Inflammatory macrophage treated with lipopolysaccharide for 4 hours (primary cell): ENCODE measurements around the gene ZNF143.

ENCODE experiments used
- DNase-seq: peaks from one replicate; pipeline ENCODE4 v3.0.0-alpha.2; 2020

Gene ZNF143

GRCh38 chr11:9550191-9550628, 89.4 kb downstream of the ZNF143 start:
- DNase-seq, result no peak

DNA sequence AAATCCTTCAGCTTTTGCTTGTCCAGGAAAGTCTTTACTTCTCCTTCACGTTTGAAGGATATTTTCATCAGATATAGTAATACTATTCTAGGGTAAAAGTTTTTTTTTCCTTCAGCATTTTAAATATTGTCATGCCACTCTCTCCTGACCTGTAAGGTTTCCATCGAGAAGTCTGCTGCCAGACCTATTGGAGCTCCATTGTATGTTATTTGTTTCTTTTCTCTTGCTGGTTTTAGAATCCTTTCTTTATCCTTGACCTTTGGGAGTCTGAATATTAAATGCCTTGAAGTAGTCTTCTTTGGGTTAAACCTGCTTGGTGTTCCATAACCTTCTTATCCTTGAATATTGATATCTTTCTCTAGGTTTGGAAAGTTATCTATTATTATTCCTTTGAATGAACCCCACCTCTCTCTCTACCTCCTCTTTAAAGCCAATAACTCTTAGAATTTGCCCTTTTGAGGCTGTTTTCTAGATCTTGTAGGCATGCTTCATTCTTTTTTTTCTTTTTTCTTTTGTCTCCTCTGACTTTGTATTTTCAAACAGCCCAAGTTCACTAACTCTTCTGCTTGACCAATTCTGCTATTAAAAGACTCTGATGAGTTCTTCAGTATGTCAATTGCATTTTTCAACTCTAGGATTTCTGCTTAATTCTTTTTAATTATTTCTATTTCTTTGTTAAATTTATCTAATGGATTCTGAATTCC, 100.6 kb downstream of the ZNF143 start:
- no peak for DNase-seq

- DNase-seq, result no peak
These were observed 101.9 kb downstream of the ZNF143 start for GRCh38 chr11:9562716-9563115.

DNA sequence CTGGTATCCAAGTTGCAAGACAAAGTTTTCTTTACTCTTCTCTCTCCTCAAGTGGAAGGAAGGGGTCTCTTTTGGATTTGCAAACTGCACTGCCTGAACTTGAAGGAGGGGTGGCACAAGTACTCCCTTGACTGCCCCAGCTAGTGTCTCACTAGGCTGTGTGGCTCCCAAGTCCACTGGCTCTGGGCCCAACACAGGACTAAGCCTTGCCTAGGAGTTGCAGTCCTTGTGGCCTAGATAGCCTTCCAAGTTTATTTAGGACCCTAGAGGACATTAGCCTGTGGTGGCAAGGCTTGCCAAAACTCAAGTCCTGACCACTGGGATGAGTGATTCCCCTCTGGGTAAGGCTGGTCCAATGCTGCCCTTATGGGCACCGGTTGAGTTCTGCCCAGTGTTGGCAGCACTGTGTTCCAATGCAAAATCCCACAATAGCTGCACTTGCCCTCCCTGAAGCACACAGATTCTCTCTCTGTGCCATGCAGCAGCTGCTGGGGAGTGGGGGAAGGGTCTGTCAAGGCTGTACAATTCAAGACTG, 102.5 kb downstream of the ZNF143 start:
- no peak for DNase-seq

DNA sequence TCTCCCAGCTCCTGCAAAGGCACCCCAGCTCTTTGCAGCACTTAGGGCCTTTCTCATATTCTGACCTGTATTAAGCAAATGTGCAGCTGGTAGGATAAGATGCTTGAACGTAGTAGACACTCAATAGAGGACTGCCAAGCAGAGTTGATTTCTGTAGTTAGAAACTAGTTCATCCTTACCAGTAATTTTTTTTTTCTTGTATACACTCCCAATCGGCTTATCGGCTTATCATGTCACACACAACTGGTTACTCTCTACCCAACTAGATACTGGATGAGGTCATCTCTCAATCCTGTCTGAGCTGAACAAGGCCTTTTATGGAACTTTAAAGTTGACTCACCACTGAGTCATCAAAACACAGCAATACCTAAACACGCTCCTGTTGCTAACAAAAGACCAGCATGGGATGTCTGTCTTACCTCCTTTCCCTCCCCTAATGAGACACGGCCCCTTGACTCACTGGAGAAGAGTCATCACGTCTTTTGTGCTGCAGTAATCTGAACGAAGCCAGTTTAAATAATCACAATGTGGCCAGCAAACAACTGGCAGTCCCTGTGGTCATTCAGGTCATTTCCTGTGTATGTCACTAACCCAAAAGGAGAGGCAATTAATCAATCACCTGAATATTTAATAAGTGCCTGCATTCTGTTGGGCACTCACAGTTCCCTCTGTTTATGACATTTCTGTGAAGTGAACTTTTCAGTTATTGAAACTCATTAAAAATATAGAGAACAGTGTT, 105.2 kb downstream of the ZNF143 start:
- peak; percentile 89 for DNase-seq

DNA sequence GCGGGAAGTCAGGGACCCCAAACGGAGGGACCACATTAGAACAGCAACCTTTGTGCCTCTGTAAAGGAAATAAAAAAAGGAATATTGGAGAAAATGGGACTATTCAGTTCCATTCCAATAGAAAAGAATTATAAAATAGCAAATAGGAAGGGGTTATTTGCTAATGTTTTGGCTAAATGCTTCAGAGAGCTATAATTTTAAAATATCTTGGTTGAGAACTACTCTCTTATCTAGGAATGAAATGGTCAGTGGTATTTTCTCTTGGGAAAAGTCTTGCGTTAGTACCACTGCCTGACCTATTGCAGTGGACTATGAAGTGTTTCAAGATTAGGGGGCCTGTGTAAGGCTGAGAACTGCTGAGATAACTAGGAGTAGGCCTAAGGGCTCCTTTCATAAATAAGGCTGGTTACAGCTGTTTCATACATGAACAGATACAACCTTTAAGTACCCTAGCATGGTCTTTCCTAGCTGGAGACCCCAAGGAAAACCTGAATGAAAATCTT, 105.8 kb downstream of the ZNF143 start:
- no peak for DNase-seq

DNA sequence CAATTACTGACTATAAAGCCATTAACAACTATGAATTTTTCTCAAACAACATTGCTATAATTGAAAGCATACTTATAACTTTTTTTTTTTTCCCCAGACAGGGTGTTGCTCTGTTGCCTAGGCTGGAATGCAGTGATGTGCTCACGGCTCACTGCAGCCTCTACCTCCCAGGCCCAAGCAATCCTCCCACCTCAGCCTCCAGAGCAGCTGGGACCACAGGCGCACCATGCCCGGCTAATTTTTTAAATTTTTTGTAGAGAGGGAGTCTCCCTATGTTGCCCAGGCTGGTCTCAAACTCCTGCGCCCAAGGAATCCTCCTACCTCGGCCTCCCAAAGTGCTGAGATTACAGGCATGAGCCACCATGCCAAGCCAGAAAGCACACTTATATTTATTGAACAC, 106.6 kb downstream of the ZNF143 start:
- no peak for DNase-seq

DNA sequence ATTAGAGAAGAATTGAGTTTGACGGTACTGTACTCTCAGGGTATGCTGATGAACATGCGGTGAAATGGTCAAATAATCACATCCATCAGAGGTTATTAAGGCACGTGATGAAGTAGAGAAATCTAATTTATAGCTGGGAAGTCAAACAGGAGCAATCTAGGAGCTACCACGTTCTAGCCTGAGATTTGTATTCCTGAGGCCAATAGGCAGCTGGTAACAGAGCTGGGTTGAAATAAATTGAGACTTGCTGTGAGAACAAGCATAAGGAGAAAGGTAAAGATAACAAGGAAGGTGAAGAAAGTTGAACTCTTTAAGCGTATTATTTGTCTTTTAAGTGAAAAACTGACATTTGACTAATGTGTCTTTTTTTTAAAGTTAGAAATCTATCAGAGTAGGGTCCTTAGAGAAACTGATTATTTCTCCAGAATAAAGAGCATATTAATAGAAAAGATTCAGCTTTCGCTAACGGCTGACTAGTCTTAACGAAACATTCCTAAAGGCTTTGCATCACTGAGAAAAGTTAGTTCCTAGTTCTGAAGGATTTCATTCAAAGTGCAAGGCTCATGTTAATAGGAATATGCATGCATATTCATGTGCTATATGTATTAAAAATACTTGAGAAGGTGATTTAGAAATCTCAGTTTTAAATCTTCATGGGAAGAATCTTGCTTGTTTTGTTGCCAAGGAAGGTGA, 107.5 kb downstream of the ZNF143 start:
- DNase-seq, result no peak

- DNase-seq, result peak; percentile 62
These were observed 108.2 kb downstream of the ZNF143 start for GRCh38 chr11:9568854-9569587.

GRCh38 chr11:9569588-9570164, 108.9 kb downstream of the ZNF143 start:
- DNase-seq, result no peak

GRCh38 chr11:9570313-9571025, 109.7 kb downstream of the ZNF143 start:
- DNase-seq, result no peak

DNA sequence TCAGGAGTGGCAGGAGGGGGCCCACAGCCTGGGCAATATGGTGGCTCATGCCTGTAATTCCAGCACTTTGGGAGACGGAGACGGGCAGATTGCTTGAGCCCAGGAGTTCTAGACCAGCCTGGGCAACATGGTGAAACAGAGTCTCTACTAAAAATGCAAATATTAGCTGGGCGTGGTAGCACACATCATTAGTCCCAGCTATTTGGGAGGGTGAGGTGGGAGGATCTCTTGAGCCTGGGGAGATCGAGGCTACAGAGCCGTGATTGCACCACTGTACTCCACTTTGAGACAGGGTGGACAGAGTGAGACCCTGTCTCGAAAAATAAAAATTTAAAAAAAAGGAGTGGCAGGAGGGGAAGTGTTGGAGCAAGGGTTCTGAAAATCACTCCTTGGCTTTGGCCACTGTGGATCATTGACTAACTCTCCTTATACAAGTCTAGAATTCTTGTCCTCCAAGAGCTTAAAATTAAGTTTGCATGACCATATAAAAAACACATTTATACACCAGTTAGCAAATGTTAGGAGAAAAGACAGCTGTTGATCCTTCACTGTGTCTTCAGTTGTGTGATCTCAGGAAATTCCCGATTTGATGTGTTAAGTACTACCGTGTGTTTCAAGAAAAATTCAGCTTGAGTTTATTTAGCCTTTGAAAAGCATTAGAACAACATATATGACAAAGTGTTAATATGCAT, 110.4 kb downstream of the ZNF143 start:
- DNase-seq, result no peak

- no peak for DNase-seq
These were observed 110.9 kb downstream of the ZNF143 start for GRCh38 chr11:9571763-9572115.

- peak; percentile 98 for DNase-seq
These were observed 112.4 kb downstream of the ZNF143 start, which contains the start of gene WEE1 for GRCh38 chr11:9573052-9573774. Gene WEE1 (plus strand): TSS chr11:9573670. CDS start chr11:9573934, 264 bp downstream.

DNA sequence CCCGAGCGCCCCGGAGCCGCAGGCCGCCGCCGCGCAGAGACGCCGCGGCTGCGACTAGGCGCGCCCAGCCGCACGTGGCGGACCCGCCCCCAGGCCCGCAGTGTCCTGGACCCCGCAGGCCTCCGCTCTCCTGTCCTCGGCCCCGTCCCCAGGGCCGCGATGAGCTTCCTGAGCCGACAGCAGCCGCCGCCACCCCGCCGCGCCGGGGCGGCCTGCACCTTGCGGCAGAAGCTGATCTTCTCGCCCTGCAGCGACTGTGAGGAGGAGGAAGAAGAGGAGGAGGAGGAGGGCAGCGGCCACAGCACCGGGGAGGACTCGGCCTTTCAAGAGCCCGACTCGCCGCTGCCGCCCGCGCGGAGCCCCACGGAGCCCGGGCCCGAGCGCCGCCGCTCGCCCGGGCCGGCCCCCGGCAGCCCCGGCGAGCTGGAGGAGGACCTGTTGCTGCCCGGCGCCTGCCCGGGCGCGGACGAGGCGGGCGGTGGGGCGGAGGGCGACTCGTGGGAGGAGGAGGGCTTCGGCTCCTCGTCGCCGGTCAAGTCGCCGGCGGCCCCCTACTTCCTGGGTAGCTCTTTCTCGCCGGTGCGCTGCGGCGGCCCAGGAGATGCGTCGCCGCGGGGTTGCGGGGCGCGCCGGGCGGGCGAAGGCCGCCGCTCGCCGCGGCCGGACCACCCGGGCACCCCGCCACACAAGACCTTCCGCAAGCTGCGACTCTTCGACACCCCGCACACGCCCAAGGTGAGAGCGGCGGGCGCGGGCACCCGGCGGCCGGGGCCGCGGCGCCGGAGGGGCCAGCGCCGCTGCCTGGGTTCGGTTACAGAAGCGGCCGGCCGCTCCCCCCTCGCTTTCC, 113.2 kb downstream of the ZNF143 start:
- peak; percentile 15 for DNase-seq

GRCh38 chr11:9574622-9575259, 113.9 kb downstream of the ZNF143 start:
- DNase-seq, result peak; percentile 17

- DNase-seq, result no peak
These were observed 114.7 kb downstream of the ZNF143 start for GRCh38 chr11:9575260-9576240.
